WI38 (cell line): ENCODE results near the gene PDGFD.

Source experiments
- H3K4me3 ChIP-seq: 2 replicates; pipeline ENCODE4 v1.5.1; 2011; ENCODE audit warnings: low read depth, mild to moderate bottlenecking, control low read depth, low read length
- TF ChIP-seq, protein P1 (sequence below): IDR thresholded peaks from 2 replicates; pipeline ENCODE4 v1.5.1; 2012; ENCODE audit warnings: low read depth, mild to moderate bottlenecking, control low read depth, low read length

Gene PDGFD

GRCh38 chr11:103907136-103907535 lies 256.8 kb downstream of the PDGFD start:
- TF ChIP-seq, protein P1, sequence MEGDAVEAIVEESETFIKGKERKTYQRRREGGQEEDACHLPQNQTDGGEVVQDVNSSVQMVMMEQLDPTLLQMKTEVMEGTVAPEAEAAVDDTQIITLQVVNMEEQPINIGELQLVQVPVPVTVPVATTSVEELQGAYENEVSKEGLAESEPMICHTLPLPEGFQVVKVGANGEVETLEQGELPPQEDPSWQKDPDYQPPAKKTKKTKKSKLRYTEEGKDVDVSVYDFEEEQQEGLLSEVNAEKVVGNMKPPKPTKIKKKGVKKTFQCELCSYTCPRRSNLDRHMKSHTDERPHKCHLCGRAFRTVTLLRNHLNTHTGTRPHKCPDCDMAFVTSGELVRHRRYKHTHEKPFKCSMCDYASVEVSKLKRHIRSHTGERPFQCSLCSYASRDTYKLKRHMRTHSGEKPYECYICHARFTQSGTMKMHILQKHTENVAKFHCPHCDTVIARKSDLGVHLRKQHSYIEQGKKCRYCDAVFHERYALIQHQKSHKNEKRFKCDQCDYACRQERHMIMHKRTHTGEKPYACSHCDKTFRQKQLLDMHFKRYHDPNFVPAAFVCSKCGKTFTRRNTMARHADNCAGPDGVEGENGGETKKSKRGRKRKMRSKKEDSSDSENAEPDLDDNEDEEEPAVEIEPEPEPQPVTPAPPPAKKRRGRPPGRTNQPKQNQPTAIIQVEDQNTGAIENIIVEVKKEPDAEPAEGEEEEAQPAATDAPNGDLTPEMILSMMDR = no peak
- no peak overlapping the region for H3K4me3 ChIP-seq

DNA sequence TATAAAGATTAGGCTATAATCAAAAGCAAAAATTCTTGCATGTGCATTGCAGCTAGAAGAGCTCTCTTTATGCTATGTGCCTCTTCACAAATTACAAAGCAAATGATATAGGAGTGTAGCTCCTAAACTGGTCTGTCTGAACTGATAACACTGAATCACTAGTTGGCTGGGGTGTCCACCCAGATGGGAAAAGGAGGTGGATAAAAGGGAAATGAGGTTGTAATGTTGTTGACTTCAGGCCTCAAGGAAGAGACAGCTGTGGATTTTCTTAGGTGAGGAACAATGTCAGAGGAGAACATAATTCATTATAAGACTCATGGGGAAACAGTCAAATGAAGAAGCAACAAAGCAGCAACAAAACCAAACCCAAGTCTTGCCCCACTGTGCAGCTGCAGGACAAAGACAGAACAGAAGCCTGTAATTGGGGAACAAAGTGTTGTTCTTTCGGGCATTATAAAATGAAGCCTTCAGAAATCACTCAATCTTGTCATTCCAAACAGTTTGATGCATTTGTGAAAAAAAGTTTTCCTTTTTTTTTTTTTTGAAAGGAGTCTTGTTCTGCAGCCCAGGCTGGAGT lies 257.6 kb downstream of the PDGFD start:
- TF ChIP-seq, protein P1 = no peak
- H3K4me3 ChIP-seq = no peak overlapping the region

DNA sequence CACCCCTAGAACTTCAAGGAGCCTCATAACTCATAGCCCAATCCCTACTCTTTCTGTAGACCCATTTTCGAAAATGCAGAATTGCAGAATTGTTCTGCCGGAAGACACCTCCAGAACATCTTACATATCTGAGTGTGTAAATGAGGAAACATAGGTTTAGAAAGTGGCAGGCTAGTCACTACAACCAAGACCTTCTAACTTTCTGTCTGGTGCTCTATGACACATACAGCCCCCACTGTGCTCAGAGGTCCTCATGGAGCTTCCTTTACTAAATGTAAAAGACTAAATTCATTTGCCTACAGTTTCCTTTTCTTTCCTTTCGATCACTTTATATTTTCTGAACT lies 259.7 kb downstream of the PDGFD start:
- no peak overlapping the region for H3K4me3 ChIP-seq
- TF ChIP-seq, protein P1 = no peak

GRCh38 chr11:103903621-103904323 lies 260.2 kb downstream of the PDGFD start:
- TF ChIP-seq, protein P1 = no peak
- H3K4me3 ChIP-seq = no peak overlapping the region

GRCh38 chr11:103902994-103903393 lies 261.0 kb downstream of the PDGFD start:
- TF ChIP-seq, protein P1 = no peak
- no peak overlapping the region for H3K4me3 ChIP-seq

GRCh38 chr11:103901656-103902055 lies 262.3 kb downstream of the PDGFD start:
- TF ChIP-seq, protein P1 = no peak
- no peak overlapping the region for H3K4me3 ChIP-seq

DNA sequence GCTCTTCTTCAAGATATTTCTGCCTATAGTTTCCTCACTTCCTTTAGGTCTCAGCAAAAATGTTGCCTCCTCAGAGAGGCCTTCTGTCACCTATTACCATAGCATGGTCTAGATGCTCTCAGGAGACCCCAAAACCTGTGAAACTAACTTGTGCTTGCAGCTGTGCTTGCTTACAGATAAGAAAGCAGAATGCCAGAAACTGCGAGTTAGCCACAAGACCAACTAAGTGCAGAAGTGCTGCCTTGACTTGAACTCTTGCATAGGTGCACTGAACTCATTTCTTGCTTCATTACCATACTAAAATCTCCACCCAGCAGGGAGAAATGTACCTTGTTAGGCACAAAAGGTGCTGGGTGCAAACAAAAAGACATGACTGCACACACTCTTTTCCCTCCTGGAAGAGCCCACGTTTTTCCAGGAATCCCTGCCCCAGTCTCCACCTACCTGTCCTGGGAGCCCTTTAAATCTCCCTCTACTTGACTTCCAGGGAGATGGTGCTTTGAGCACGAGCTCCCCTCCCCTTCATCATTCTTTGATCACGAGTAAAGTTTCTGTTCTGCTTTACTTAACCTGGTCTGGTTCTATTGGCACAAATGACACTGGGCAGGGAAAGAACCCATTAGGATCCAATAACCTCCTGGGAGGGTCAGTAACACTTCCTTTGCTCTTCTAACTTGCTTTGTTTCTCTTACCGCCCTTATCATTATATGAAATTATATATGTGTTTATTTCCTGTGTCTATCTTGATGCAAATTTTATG lies 265.2 kb downstream of the PDGFD start:
- no peak overlapping the region for H3K4me3 ChIP-seq
- TF ChIP-seq, protein P1 = no peak
